HepG2 (cell line): ENCODE results near the gene UPK1A. TPM values are rescaled to one million over a fixed set of nuclear protein-coding genes. Genes with fewer than 3 reads are reported as not detected.

Source experiments
- FOXC1 ChIP-seq: sonication (generic); formaldehyde crosslinking; IDR thresholded peaks from 2 replicates; pipeline ENCODE4 v1.8.0; 2022; ENCODE audit warnings: mild to moderate bottlenecking, missing genetic modification reagents, borderline replicate concordance
- GABPB1 ChIP-seq: IDR thresholded peaks from 2 replicates; pipeline ENCODE4 v1.6.1; 2016; ENCODE audit warnings: mild to moderate bottlenecking, missing genetic modification reagents, moderate library complexity, missing compliant biosample characterization
- GMEB1 ChIP-seq: sonication (generic); formaldehyde crosslinking; IDR thresholded peaks from 2 replicates; pipeline ENCODE4 v1.5.1; 2020; ENCODE audit warnings: missing genetic modification reagents, mild to moderate bottlenecking, borderline replicate concordance
- GMEB2 ChIP-seq: IDR thresholded peaks from 2 replicates; pipeline ENCODE4 v1.6.1; 2016; ENCODE audit warnings: missing biosample characterization, missing genetic modification reagents, low read depth
- PATZ1 ChIP-seq: sonication (generic); formaldehyde crosslinking; IDR thresholded peaks from 2 replicates; pipeline ENCODE4 v1.4.0; 2020; ENCODE audit warnings: missing genetic modification reagents
- TBX2 ChIP-seq: sonication (generic); formaldehyde crosslinking; IDR thresholded peaks from 2 replicates; pipeline ENCODE4 v1.5.0; 2020; ENCODE audit warnings: missing genetic modification reagents, mild to moderate bottlenecking, borderline replicate concordance
- THAP11 ChIP-seq: IDR thresholded peaks from 2 replicates; pipeline ENCODE4 v1.6.1; 2016; ENCODE audit warnings: missing biosample characterization, missing genetic modification reagents
- ZBED4 ChIP-seq: sonication (generic); formaldehyde crosslinking; IDR thresholded peaks from 2 replicates; pipeline ENCODE4 v1.4.0; 2020; ENCODE audit warnings: missing genetic modification reagents, borderline replicate concordance
- ZBTB25 ChIP-seq: IDR thresholded peaks from 2 replicates; pipeline ENCODE4 v1.6.1; 2018; ENCODE audit warnings: missing genetic modification reagents
- ZZZ3 ChIP-seq: sonication (generic); formaldehyde crosslinking; IDR thresholded peaks from 2 replicates; pipeline ENCODE4 v1.4.0; 2020; ENCODE audit warnings: missing genetic modification reagents, mild to moderate bottlenecking, borderline replicate concordance
- polyA plus RNA-seq, 8 experiments: library from polyadenylated mRNA; depleted of rRNA in 3 of 8; stranded (reverse) in 7 of 8; unstranded in 1 of 8; fragments of >200 nt; fragmentation: Illumina TruSeq in 4 of 8; extraction: Trizol in 4 of 8; gene quantifications; 2 replicates each; pipeline versions ENCODE4 v1.2.1 to v1.2.3, GENCODE V29; 2011 to 2016; ENCODE audit warnings: low read depth in 4 of 8, missing spikeins in 1 of 8, mixed read lengths in 1 of 8; ENCODE audit not compliant: insufficient read depth in 1 of 8
- total RNA-seq, 5 experiments: library from RNA; depleted of rRNA; stranded (reverse); fragments of >200 nt; fragmentation: Illumina TruSeq; extraction: Trizol; gene quantifications; 2 replicates each; pipeline ENCODE4 v1.2.3, GENCODE V29; 2016; ENCODE audit warnings: low read depth in 1 of 5

Gene UPK1A
- total and polyA plus RNA-seq, 2 of the 13 experiments (the other 11 are each of a cell fraction or from before 2014, with no cell fraction given) = 2.9 TPM; not detected in 1

GRCh38 chr19:35717665-35718344 lies 51.5 kb downstream of the UPK1A start, which contains the start of gene KMT2B (continued):
- peak; percentile 37; the same call in 1 of the 2 replicates for TF ChIP-seq ZBED4
- TF ChIP-seq THAP11 (CRISPR knock-in tag) = peak; percentile 95
- peak; percentile 26 for TF ChIP-seq GMEB1
- no peak for TF ChIP-seq ZZZ3 (CRISPR knock-in tag)
- TF ChIP-seq FOXC1 (CRISPR knock-in tag) = no peak
- peak; percentile 31 for TF ChIP-seq GMEB2
- TF ChIP-seq PATZ1 = peak; percentile 74
- 0 out of 2 replicates have a peak, but pooled peaks have one; percentile 2 for TF ChIP-seq TBX2 (CRISPR knock-in tag)
- peak; percentile 72 for TF ChIP-seq GABPB1 (CRISPR knock-in tag)
- TF ChIP-seq ZBTB25 (CRISPR knock-in tag) = peak; percentile 47; the same call in 1 of the 2 replicates
